ENCODE results near the gene MN1.

The MN1 gene

DNA sequence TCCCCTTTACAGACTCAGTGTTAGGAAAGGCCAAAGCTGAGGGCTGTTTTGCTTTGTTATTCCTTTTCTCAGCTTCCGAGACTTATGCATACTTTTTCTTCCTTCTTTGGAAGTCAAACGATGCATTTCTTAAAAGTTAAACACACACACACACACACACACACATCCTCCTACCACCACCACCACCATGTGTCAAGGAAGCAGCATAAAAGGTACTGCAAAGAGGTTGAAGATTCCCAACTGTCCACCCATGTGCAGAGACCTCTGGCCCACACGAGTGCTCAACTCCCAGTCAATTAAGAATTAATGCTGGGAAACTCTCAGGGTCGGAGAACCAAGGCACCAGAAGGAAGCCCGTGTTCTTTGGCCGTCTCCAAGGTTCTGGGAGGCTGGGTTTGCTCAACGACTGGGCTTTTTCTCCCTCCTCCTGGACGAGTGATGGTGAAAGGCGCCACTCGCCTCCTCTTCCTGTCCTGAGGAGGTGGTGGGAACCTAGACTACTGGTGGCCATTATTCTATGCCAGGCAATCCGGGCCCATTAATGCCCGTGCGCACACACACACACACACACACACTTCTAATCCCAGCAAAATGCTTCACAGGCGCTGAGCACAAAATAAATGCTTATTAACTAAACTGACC, 15.1 kb downstream of the MN1 start:
- no peak for DNase-seq (ENCODE audit: insufficient read length, low spot score)
- FAIRE-seq, result no peak

DNA sequence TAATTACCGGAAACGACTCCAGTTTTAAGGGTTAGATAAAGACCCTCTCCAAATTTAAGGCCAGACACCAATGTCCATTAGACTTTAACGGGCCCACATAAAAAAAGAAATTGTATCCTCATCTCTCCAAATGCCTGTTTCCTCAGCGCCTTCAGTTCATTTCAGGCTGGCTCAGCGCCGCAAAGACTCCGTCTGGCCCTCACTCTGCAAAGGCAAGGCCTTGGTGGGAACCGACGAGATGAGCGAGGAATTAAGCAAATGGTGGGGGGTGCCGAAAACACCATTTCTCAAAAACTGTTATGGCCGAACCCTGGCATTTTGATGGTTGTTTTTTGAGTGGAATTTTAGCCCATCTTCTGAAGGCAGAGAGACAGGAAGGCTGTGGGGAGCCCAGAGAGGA, 15.7 kb downstream of the MN1 start:
- FAIRE-seq, result no peak

DNA sequence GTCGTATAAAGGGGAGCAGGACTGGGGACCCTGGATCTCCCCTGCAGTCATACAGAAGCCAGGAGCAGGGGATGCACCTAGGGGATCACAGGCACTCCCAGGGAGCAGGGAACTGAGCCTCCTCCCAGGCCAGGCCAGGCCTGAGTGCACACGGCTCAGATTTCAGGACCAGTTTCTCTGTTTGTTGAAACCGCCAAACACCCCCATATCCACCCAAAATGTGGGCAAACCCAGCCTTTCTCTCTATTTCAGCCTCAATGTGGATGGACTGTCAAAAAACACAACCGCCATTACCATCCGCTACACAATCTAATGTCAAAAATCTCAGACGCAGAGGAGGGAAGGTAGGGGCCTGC, 17.5 kb downstream of the MN1 start:
- DNase-seq (ENCODE audit: insufficient read length, low spot score), result no peak
- no peak for FAIRE-seq

More for the DNA sequence above, 15.7 kb downstream of the MN1 start:
- DNase-seq (ENCODE audit: insufficient read length, low spot score), result no peak

DNA sequence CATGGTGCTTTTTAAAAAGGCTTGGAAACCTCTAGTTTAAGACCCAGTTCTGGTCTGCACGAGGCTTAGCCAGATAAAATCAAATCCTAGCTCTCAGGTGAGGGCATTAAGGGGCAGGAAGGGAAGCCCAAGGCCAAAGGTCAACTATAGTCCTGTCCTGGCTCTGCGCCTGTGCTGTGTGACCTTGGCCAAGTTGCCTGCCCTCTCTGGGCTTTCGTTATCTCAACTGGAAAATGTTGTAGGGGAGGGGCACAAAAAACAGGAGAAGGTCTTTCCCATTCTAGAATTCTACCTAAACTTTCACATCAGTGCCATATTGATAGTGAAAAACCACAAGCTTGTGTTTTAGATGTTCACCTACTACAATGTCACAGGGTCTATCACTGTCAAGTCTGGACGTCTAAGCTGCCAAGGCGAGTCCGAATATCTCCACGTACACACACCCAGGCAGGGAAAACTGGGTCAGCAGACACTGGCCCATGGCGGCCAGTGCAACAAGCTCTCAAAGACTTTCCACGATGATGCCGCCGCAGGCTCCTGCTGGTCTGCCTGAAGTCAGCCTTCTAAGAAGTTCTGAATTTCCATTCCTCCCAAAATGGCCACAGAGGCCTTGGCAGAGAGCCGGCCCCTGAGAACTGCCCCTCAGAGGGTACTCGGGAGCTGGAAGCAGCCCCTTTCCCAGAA, 18.0 kb downstream of the MN1 start:
- FAIRE-seq (no peak), DNase-seq (ENCODE audit: insufficient read length, low spot score) (no peak)

DNA sequence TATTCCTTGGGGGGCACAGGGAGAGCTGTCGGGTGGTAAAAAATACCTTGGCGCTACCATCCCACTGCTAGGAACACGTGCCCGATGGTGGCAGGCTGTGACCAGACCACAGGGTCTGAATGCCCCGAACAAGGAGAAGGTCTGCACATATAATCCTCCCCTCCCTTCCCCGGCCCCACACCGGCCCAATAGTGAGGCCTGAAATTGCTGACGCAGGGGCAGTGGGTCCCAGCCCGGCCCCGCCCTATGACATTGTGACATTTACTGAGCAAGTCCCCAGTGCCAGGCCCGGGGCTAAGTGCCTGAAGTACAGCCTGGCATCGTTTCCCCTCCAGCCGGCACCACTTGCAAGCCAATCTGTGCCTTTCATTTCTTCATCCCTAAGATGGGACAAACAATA, 19.5 kb downstream of the MN1 start:
- FAIRE-seq, result no peak
- DNase-seq (ENCODE audit: insufficient read length, low spot score), result no peak

DNA sequence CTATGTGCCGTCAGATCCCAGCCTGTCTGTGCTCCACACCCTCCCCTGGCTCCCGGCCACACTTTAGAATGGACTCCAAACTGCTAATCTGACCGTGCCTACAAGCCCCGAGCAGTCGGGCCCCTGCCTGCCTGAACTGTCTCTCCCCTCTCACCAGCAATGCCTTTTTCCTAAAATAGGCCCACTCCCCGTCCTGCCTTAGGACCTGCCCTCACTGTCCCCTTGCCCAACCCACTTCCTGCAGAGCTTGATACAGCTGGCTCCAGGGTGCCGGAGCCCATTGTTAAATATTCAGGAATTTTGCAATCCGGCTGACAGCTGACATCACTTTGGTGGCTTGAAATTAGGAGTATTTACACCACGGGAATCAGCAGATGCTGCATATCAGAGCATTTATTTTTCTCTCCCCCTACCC, 21.4 kb downstream of the MN1 start:
- FAIRE-seq, result no peak

DNA sequence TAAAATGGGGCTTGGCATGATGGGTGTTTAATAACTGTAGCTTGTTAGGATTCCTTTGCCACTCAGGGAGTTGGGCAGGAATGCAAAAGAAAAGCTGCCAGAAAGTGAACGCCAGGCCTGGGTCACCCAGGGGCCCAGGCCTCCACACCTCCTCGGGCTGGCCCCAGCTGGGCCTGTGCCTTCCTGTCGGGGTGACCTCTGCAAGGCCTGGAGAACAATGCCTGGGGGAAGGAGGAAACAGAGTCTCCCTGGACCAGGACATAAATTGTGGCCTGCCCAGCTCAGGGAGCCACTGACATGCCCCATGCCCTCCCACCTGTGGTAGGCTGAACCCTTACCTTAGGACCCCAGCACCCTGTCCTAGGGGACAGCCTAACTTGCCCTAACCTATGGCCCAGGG, 21.9 kb downstream of the MN1 start:
- FAIRE-seq (no peak), DNase-seq (ENCODE audit: insufficient read length, low spot score) (no peak)

More for the DNA sequence above, 21.4 kb downstream of the MN1 start:
- DNase-seq (ENCODE audit: insufficient read length, low spot score), result no peak

DNA sequence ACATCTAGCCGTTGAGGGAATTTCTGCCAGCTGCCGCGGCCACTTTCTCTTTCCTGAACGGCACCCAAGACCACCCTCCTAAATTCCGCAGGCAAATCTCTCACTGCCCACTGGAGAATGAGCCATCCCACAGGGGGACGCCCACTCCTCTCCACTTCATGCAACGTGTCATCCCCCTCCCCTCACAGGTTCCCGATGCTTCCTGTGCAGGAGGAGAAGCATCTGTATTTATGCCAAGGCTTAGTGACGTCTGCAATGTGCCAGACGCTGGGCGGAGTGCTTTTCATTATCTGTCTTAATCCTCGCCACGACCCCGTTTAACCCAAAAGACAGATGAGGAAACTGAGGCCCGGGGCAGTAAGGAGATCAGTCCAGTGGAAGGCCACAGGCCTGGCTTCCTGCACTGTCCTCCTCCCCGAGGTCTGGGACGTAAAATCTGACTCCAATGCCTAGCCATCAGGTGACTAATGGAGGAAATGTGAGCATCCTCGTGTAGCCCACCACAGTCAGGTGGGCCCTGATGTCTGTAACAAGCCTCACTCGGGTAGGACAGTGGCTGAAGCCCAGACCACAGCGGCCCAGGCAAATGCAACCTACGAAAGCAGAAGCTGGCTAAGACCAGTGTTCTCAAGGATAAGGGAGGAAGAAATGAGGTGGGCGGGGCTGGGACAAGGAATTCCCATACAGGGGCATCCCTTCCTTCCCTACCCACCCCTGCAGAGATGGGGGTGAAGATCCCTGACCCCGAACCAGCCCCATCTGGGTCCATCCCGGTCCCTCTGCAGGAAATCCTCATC, 23.1 kb downstream of the MN1 start:
- FAIRE-seq (no peak), DNase-seq (ENCODE audit: insufficient read length, low spot score) (no peak)

DNA sequence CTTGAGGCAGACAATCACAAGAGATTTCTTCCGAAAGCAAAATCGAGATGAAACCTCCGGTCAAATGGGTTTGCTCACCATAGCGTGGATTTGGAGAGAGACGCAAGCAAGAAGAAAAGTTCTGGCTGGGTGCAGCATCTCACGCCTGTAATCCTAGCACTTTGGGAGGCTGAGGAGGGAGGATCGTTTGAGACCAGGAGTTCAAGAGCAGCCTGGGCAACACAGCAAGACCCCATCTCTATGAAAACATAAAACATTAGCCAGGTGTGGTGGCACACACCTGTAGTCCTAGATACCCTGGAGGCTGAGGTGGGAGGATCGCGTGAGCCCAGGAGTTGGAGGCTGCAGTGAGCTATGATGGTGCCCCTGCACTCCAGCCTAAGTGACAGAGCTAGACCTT, 24.4 kb downstream of the MN1 start:
- no peak for FAIRE-seq
- DNase-seq (ENCODE audit: insufficient read length, low spot score), result no peak

DNA sequence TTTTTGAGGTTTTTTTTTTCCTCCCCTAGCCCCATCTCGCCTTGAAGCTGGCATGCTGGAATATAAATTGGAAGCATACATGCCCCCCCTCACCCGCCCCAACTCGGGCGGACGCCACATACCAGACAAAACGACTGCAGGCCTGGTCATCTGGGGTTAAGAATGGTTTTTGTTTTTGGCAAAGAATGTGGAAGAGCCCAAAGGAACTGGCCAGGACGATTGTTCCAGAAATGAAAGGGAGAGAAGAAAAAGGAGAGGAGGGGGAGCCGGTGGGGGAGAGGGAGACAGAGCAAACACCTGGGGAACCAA, 25.0 kb downstream of the MN1 start:
- DNase-seq (ENCODE audit: insufficient read length, low spot score) (no peak), FAIRE-seq (no peak)

DNA sequence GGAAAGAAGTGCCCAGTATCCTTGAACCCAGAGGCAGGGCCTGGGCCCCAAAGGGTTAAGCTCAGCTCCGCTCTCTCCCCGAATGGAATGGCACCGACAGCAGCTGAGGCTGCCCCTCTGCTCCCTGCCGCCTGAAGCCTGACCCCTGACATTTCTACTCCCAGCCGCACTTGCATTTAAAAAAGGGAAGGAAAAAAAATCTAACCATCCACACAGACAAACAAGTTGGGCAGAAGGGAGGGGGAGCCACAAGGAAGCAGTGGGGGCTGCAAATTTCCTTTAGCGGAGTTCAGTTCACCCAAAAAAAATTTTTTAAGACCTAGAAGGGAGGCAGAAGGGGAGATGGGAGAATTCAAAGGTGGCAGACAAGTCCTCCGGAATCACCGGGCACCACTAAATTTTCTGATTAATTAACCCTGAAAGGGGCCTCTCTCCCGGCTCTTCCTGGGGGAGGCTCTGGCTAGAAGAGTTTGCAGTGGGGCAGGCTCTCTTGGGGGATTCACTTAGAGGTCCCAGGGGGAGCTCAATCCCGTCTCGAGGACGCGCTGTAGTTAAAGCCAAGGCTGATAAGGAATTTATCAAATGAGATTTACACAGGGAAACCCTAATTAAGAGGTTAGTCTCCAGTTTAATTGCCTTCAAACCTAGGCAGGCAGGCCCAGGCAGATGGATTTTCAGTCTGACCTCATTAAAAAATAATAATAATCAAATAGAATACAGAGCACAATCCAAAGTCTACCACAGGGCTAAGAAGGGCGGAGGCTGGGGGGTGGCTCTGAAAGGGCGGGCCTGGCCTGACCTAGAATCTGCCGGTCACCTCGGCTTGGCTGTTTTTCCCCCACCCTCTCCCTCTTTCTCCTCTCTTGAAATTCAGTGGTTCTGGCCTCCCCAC, 25.6 kb downstream of the MN1 start:
- DNase-seq (ENCODE audit: insufficient read length, low spot score), result no peak
- FAIRE-seq, result no peak

DNA sequence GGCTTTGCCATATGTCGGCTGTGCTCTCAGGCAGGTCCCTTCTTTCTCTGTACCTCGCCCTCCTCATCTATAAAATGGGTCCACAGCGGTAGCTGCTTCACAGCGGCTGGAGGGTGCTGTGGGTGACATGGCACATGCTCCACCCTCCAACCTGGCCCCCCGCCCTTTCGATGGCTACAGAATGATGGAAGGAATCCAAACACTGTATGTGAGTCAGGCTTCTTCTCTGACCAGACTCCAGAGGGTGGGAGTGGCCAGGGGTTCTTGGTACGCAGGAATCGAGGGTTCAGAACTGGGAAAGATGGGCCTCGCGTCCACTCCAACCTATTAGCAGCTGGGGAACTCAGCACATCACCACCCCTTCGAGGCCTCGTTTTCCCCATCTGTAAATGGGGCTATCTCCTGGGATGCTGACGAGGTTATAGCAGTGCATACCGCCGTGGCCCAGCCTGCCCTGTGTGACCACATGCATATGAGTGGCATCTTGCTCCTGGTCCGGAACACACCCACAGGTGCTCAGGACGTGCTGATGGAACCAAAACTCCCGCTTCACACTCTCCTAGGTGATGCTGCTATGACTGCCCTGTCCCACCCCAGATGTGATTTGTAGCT, 26.4 kb downstream of the MN1 start:
- FAIRE-seq (no peak), DNase-seq (ENCODE audit: insufficient read length, low spot score) (no peak)

DNA sequence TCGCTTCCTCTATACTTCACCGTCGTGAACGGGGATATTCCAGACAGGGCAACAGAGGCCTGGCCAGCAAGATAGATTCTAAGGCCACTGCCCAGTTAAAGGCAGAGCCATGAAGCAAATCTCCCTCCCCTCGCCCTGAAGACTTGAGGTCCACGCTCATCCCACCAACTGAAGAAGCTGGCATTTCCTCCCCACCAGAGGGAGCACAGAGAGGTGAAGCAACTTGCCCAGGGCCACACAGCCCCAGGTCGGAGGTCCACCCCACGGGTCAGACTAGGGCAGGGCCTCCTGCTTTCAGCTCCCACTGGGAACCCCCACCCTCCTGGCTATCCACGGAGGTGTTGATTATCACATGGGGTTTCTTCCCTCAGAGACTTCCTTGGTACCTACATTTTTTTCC, 27.4 kb downstream of the MN1 start:
- FAIRE-seq, result no peak

DNA sequence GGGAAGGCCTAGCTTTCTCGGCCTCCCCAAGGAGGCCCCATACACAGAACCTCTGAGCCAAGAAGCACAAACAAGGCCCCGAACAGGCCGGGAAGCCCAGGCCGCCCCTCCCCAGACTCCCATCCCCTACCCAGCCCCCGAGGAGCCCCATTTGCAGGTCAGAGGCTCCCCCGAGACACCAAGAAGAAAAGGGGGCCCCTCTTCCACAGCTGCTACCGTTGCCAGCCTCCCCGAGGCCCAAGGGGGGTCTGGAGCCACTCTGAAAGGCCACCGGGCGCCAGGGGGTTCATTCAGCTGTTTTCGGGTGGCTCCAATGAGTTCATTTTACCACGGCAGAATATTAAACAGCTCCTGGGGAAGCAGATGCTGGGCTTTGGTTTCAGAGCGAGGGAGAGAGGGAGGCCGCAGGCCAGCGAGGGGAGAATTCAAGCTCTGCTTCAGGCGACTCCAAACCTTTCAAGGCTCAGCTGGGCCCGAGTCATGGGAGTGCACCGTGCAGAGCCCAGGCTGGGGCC, 28.5 kb downstream of the MN1 start:
- FAIRE-seq, result no peak

More for the DNA sequence above, 27.4 kb downstream of the MN1 start:
- DNase-seq (ENCODE audit: insufficient read length, low spot score), result no peak

DNA sequence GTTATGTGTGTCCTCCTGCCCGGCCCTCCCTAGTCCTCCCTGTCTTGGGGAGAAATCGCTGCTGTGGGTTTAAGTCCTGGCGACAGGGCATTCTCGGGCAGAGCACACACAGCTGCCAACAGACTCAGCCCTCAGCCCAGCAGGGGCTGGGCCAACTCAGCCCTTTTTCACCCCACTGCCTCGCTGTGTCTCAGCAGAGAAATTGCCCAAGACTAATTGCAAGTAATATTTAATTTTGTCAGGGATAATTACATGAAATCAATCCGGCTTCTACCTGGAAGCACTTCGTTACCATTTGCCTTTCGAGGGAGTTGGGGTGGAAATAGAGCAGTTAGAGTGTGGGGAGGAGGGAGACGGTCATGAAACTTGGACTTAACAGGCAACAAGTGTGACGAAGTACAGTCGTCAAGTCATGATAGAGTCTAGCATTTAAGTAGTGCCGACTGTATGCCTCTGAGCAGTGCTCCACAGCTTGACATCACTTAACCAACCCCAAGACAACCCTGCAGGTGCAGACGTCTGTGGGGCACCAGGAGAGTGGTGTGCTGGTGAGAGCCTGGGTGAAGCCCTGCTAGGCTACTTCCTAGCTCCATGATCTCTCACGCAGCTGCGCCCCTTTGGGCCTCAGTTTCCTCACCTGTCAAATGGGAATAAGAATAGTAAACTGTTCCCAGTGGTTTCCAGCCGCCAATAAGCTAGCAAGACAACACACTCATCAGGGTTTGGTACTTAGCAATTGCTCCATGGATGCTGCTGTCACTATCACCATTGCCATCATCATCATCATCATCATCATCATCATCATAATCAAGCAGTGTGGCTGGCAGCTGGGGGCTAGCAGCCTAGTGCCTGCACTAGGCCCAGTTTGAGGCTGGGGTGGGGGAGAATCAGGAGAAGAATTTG, 29.2 kb downstream of the MN1 start:
- no peak for FAIRE-seq

More for the DNA sequence above, 28.5 kb downstream of the MN1 start:
- no peak for DNase-seq (ENCODE audit: insufficient read length, low spot score)

DNA sequence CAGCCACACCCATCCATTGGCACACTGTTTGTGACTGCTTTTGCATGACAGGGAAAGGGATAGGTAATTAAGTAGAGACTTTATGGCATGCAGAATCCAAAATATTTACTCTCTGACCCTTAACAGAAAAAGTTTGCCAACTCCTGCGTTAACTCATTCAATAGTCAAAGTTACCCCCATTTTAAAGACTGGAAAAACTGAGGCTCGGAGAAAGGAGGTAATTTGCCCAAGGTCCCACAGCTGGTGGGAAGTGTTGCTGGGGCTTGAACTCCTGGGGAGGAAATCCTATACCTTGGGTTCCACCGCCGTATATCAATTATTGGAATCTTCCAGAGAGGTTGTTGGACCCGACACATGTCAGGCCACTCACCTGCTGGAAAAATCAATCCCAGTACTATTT, 29.9 kb downstream of the MN1 start:
- FAIRE-seq (no peak), DNase-seq (ENCODE audit: insufficient read length, low spot score) (no peak)

More for the DNA sequence above, 29.2 kb downstream of the MN1 start:
- DNase-seq (ENCODE audit: insufficient read length, low spot score), result no peak

DNA sequence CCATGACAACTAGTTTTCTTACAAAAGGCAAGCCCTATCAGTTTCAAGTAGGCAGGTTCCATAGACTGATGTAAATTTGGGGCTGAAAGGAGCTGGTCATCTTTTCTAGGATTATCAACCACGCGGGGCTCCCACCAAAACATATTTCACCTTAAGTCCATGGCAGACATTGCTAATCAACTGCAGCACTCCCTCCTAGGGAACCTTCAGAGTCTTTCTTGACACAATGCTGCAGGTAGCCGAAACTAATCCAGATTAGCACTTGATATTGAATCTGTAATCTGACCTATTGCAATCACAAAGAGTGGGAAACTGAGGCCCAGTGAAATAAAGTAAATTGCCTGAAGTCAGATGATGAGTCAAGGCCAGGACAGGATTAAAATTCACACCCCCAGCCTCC, 32.5 kb downstream of the MN1 start:
- FAIRE-seq (no peak), DNase-seq (ENCODE audit: insufficient read length, low spot score) (no peak)

DNA sequence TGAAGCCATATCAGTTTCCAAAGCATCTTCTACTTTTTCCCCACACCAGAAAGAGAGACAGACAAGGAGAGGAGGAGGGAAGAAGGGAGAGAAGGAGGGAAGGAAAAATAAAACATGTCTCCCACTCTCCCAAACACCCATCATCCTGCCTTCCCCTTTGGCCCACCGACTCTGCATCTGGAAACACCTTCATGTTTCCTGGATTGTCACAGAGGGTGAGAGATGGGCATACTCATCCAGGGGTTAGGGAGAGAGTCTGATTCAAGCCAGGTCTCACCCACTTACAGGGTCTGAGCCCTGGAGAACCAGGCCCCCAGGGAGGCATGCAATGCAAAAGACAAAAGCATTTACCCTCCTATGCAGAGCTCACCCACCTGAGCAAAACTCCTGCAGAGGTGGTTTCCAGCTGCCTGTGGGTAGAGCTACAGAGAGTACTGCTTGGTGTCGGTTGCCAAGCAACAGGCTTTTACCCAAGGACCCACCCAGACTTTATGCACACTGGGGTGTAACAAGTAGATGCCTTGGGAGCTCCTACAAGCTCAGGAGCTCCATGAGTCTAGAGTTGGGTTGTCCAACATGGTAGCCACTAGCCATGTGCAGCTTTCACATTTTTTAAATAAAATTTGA, 33.4 kb downstream of the MN1 start:
- no peak for FAIRE-seq
- DNase-seq (ENCODE audit: insufficient read length, low spot score), result no peak

DNA sequence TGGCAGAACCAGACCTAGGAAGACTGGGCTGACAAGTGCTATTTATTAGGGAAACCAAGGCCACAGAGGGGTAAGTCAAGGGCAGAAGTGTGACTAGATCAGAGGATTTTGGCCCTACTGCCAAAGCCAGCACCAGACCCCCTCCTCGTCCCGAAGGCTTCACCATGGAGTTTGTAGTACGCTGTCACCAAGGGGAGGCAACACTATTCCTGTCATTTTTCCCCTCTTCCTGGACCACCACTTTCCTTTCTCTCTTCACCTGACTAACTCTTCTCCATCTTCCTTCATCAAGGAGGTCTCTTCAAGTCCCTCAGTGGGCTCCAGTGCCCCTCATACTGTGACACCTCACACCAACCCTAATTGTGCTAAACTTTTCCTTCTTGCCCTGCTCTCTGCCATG, 34.9 kb downstream of the MN1 start:
- FAIRE-seq (no peak), DNase-seq (ENCODE audit: insufficient read length, low spot score) (no peak)

All from GM19239 (cell line).